Stimulated activated CD8-positive, alpha-beta memory T cell treated with anti-CD3 and anti-CD28 coated beads, Interleukin-7, amount 100 ng/mL, for 1 hour (primary cell): Measurements from ENCODE around the gene LCP1.

Experiments used
- DNase-seq, 2 donors: peaks; one replicate each; pipeline ENCODE4 v3.0.0-alpha.2; 2020; ENCODE audit warnings: low read depth in 2 of 2

Gene LCP1

DNA sequence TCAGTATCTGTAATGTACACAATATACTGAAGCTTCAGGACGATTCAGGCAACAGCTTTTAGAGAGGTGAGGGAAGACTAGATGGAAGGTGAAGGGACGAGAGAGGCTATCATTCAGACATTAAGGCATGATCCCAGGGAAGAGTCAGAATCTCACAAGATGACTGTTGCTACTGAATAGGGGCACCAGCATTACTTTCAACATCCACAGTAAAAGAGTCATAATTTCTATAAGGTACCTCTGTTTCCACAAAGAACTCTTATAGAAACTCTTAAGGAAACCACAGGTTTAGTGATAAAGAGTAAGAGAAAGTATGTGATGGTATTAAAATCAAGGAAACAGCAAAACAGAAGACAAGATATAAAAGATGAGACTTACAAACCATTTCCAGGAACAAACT is 23.0 kb downstream of the LCP1 start:
- DNase-seq = no peak

DNA sequence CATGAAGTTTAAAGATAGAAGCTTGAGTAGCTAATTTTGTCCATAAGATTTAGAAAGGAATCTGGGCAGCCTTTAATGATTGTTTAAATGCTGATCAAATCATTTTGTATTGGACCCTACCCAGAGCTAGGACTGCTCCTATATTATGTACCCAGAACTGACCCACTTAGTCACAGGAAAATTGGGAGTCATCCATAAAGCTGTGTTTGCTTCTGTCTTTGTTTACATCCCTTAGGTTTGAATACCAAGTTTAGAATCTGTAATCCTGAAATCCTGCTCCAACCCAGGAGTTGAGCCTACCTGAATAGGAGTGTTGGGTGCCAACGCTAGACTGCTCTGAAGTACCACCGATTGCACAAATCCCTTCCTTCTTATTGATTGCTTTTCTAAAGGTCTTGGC is 23.8 kb downstream of the LCP1 start:
- DNase-seq = no peak

DNA sequence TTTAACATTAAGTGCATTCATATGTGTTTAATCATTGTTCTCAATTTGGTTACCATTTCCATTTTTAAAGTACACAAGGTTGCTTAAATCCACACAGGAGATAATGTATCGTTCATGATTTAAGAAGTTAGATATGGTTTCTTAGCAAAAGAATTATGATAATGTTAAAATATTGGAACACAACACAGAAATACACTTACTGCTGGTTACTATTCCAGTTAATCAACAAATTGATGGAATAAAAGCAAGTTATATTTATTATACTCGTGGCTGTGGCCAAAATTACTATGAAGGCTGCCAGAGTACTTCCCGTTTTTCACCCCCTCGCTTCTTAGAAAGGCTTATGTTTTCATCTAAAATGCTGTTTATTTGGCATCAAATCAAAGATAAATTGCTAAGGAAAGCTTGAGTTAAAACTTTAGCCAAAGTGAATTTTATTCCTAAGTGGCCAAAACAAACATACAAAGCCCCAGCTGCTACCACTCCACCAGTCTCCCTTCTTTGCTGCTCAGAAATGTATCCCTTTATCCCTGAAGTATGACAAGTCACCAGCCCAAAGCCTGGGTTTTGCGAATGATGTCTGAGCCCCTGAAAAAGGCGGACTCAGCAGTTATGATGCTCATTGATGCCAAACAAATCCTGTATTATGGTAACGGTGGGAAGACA is 27.7 kb downstream of the LCP1 start:
- no peak for DNase-seq

DNA sequence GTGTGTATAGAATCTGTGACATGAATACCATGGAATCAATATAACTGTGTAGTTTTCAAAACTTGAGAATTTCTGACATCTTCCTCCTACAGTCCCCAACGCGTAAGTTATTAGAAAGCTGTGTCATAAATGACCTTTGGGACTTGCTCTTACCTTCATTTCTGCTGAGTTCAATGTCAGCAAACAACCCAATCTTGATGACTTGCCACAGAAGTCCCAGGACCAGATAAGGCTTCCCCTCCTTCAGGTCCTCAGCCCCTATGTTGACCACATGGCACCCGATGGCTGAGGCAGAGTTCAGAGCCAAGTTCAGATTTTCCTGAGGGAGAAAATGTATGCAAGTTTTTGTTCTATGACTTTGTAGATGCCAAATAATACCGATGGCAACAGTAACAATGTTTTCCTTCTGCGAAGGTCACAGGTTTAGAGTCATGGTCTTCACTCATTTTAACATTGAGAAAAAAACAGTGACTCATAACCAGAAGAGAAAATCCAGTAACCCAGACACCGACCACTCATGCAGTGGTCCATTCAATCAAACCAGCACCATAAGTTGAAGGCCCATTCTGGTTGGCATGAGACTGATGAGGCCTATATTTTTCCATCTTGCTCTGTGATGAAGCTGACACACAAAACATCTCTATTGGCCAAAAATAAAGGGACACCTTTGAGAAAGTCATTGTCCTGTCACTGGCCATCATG is 29.2 kb downstream of the LCP1 start:
- DNase-seq = no peak

DNA sequence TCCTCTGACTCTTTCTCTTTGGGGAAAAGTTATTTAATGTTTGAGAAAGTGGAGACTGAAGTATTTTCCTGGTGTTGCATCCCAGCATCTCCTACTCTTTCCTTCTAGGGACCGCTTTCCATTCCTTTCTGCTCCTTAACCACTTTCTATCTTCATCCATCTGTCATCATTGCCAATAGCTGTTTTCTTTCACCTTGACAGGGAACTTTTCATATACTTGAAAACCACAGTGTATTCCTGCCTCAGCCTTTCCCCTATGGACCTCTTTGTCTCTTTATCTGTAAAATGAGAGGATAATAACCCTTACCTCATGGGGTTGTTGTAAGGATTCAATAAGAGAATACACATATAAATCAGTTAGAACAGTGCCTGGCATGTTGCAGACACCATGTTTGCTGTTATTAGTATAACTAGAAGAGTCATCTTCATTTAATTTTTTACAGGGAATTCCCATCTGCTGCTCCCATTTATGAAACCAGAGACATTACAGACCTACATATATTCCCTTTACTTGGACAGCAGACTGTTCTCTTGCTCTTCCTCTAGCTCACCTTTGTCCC is 31.8 kb downstream of the LCP1 start:
- DNase-seq = no peak

DNA sequence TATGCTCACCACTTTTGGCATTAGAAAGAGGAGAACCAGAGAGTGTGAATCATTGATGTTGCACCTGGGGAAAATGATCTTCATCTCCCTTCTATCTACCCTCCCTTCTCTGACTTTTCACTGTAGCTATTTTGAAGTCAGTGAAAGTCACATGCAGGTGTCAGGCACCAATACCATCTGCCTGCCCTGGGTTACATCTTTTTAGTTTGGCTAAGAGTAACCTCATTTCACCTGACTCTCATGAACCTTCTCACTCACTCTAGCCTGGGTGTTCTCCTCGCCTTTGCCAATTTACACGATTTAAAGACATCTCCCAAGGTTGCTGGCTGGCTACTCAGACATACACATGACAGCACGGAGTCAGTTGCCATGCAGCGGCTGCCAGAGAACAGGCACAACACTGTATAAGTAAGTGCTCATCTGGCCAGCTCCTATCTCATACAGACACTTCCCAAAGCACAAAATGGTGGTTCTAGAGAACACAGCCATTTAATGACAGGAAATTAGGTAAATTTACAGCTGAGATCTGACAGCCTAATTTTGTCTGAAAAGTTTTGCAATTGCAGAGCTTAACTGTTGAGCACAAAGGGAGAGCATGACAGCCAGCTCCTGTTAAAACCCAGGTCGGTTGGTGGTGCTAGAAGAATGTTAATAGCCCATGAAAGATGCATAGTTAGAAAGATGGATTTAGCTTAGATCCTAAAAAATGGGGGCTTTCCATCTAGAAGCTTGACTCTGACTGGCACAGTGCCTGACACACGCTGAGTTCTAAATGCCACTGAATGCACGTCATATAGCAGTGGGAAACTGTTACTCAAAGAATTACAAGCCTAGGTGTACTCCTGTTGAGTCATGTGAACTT is 32.5 kb downstream of the LCP1 start:
- DNase-seq = no peak

DNA sequence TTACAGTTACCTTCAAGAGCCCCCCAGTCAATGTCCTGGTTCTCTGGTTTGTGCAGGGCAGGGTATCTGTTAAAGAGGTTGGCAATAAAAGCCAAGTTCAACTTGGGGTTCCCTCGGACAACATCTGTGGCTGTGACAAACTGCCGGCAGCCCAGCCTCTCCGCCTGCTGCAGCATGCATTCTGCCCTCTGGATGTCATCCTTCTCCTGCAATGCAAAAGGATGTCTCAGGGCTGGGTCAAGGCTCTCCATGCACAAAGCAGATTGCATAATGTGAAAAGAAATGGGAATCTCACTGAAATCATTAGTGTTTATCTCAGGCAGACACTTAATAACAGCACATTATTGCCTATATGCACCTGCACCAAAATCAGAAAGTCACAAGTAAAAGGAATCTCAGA is 35.1 kb downstream of the LCP1 start:
- DNase-seq = no peak

DNA sequence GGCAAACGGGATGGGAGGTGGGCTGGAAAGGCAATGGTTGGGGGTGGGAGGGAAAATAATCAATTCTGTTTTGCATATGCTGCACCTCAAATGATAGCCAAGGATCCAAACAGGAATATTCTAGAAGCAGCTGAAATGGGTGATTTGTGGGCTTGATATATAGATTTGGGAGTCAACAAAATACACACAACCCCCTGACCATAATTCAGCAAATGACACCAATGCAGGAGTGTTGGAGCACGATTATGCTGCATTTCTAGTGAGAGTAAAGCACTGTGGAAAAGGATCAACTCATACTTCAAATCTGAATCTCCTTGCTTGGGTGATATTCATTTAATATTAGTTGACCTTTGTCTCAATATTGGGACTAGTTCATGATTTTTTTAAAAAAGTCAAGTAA is 36.0 kb downstream of the LCP1 start:
- DNase-seq = no peak

DNA sequence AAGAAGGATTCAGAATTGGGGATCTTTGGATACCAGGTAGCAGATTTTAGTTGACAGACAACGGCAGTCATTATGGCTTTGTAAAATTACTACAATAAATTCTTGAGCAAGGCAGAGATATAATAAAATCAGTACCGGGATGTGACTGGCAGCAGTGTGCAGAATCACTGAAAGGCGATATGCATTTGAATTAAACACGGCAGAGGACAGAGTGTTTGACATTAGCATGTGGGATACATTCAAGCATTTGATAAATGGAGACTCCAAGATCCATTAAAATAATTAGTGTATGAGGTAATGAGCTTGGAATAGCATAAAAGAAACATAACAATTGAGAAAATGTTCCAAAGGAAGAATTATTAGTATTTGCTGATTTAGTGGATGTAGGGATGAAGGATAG is 36.8 kb downstream of the LCP1 start:
- no peak for DNase-seq

DNA sequence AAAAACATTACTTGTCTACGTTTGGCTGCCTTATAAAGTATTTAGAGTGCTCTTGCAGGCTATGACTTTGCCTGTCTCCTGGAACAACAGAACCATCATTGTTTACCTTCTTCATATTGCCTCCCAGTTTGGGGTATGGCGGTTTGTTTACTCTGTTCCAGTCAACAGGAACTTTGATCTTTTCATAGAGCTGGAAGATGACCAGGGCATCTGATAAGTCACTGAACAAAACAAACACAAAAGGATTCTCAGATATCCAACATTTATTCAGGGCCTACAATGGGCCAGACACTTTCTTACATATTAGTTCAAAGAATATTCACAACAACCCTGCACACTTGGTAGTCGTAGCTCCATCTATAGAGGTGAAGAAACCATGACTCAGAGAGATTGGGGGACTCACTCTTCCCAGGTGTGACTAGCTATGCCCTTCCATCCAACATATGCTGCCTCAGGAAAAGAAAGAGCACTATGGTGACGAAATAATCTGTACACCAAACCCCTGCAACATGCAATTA is 38.7 kb downstream of the LCP1 start:
- DNase-seq = no peak

DNA sequence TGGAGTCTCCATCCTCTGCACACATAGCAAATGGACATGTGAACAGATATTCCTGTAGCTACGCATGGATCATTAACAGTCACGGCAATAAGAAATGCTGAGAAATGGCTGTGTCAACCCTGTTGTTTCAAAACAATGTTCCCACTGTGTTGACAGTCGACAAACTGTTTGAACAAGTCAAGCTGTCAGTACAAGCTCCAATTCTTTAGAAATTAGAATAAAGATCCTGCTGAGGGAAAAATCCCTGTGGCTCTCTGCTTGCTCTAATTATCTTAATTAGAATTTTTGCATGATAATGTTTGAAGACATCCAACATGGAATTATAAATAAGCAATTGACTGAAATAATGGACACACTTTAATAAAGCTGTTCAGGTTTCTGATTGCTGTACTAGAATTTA is 39.2 kb downstream of the LCP1 start:
- DNase-seq = no peak

DNA sequence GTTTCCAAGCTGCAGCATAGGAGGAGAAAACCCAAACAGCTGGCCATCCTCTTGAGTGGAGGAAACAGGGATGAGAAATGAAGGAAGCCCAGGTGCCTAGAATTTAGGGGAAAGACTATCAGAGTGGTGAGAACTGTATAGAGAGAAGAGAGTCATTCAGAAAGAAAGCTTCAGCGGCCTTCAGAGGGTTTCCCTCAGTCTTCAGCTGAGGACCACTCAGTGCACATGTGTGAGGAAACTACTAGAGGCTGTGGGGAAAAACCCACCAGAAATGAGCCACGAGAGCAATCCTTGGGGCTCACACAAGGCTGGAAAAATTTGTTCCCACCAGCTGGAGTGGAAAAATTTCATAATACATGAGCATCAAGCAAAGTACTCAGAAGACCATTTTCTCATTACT is 41.9 kb downstream of the LCP1 start:
- no peak for DNase-seq

DNA sequence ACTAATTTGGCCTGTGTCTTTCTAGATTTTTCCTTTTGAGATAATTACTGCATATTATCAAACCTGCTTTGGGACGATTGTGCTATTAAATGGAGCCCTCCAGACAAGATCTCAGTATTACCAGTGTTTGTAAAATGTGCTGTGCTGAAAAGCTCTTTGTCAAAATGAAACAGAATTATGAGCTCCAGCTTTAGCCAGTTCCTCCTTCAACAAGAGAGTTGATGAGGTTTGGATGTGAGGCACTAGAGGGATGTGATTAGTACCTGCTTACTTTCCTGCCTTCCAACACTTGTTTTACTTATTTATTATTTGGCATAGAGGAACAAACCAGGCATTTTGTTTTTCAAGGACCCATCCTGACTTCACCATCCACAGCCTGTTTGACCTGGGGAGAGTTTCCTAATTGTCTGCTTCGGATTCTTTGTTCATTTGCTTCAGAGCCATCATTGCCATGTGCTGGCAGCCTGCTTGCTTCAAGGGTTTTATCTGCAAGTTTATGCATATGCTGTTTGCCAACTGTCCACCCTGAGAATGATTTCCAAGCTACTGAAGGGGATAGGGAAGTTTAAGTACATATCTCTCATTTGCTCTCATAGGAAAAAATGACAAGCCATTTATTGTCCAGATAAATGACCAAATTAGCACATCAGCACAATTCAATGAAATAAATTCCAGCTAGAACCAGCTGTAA is 44.2 kb downstream of the LCP1 start:
- DNase-seq = no peak

DNA sequence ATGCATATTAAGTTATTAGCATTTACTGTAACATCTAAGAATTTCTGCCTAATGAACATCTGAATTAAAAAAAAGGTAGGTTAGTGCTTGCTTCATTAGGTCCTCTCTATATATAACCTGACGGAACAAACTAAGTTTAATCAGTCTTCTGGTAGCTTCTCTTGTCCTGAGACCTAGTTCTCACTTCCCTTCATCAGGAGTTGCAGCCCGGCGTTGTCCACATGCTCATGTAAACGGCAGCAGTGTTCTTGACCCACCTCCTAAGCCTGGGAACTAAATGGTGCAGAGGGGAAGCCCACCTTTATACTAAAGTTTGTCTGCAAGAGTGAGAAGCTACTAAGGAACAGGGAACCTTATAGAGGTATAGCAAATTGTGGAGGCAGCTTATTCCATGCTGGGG is 45.3 kb downstream of the LCP1 start:
- no peak for DNase-seq

DNA sequence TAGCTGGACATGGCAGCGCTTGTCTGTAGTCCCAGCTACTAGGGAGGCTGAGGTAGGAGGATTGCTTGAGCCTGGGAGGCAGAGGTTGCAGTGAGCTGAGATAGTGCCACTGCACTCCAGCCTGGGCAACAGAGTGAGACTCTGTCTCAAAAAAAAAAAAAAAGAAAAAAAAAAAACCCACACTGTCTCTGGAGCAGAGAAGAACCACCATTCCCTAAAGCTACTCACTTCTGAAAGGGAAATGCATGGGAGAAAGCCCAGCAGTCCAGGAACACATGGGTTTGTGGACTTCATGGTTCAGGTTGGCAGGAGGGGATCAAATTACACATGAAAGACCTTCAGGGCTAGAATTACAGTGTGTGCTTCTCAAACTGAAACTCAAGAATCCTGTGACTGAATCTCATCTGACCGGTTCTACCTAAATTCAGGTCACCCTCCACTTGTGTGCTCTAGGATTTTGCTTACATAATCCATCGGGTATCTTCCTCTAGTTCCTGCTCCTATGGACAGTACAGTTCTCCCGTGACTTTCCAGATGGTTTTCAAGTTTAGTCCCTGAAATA is 46.9 kb downstream of the LCP1 start:
- no peak for DNase-seq

DNA sequence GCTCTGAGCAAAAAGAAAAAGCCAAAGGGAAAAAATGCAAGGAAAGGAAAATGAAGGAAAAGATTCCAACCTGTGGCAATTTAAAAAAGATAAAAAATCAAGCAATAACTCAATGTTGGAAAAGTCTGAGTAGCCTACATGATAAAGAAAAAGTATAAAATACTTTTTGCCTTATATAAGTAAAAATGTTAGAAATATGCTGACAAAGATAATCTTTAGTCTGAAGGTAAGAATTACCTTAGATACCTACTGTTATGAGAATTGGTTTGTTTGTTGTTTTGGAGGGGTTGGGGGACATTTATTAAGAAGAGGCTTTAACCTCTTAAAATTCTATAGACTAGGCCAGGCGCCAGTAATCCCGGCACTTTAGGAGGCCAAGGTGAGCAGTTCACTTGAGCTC is 47.5 kb downstream of the LCP1 start:
- DNase-seq = no peak

DNA sequence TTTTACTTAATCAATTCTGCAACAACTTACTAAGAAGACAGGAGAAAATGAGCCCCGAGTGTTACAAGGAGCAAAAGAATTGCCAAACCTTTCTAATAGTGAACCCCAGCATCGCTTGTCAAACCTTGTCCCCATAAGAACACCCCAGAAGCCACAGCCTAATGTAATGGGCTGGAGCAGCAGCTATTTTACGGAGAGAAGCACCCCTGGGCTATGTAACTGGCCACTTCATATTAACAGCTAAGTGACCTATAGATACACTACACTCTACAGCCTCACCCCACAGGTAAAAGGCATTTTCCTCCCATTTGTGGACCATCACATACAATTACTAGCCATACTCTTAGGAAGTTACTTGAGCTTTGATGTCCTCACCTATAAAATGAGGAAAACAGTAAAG is 49.9 kb downstream of the LCP1 start:
- DNase-seq = no peak

DNA sequence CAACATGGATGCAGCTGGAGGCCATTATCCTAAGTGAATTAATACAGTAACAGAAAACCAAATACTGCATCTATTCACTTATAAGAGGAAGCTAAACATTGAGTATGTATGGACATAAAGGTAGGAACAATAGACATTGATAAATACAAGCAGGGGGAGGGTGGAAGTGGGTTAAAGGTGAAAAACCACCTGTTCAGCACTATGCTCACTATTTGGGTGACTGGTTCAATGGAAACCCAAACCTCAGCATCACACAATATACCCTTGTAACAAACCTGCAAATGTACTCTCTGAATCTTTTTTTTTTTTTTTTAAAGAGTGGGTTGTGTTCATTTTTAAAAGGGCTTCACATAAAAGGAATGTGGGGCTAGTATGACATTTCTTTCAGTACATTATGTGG is 50.3 kb downstream of the LCP1 start:
- DNase-seq = no peak

DNA sequence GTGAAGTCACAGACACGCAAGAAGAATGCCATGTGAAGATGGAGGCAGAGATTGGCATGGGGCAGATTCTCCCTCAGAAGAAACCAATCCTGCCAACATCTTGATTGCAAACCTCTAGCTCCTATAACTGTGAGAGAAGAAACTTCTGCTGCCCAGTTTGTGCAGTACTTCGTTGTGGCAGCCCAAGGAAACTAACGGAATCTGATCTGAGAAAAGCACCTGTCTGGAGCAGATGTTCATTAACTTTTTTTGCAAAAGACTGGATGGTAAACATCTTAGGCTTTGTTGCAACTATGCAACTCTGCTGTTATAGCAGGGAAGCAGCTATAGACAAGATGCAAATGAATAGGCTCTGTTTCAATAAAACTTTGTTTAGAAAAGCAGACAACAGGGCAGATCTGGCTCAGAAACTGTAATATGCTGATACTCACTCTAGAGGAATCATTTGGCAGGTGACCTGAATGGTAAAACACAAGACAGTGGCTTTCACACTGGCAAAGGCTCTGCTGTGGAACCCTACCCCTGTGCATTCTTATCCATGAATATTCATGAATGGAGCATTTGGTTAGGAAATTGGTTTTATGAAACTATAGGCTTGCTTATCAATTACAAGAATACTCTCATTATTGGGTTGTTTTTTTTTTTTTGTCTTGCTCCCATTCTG is 51.9 kb downstream of the LCP1 start:
- DNase-seq = no peak

DNA sequence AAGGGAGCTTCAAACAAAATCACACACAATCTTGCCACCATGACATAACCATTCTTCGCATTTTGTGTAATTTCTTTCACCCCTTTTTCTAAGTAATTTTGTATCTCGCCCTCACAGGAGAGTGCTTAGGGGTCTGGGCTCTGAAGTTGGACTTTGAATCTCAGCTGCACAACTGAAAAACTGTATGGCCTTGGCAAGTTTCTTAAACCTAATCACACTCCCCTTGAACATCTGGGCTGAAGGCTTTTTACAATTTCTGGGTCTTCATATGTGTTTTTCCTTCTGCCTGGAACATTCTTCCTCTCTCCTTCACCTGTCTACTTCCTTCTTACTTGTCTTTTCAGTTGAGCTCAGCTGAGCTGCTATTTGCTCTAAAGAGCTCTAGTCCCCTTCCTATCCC is 52.9 kb downstream of the LCP1 start:
- DNase-seq = no peak
